HG02623 (cell line): ENCODE results near the gene FGF7.
"Not testable (repeated sequence)": the region's sequence is repeated elsewhere in the genome, so short reads cannot be mapped to it uniquely, and the experiment has no call there.

Experiments used
- ATAC-seq: cut with Tn5 transposase; IDR thresholded peaks from one replicate; pipeline ENCODE4 v1.9.1; 2021; ENCODE audit warnings: moderate library complexity; ENCODE audit not compliant: unreplicated experiment

The FGF7 gene

GRCh38 chr15:49423021-49423420 is at the start of gene FGF7:
Gene FGF7 (plus strand): TSS chr15:49423242. CDS start chr15:49424298, 1,056 bp downstream.
- ATAC-seq: no peak

GRCh38 chr15:49379996-49380395 is 43.0 kb upstream of the FGF7 start:
- ATAC-seq: no peak

GRCh38 chr15:49380912-49381311 is 42.1 kb upstream of the FGF7 start:
- no peak for ATAC-seq

GRCh38 chr15:49382394-49382793 is 40.6 kb upstream of the FGF7 start:
- no peak for ATAC-seq

- no peak for ATAC-seq
Measured at GRCh38 chr15:49383266-49383665, 39.8 kb upstream of the FGF7 start.

- ATAC-seq: no peak
Measured at GRCh38 chr15:49387471-49387870, 35.6 kb upstream of the FGF7 start.

- ATAC-seq: not testable (repeated sequence)
Measured at GRCh38 chr15:49402515-49403296, 20.3 kb upstream of the FGF7 start.

- no peak for ATAC-seq
Measured at GRCh38 chr15:49406352-49407118, 16.5 kb upstream of the FGF7 start.

- ATAC-seq: no peak
Measured at GRCh38 chr15:49410641-49411040, 12.4 kb upstream of the FGF7 start.

- no peak for ATAC-seq
Measured at GRCh38 chr15:49412797-49413196, 10.2 kb upstream of the FGF7 start.

- ATAC-seq: no peak
Measured at GRCh38 chr15:49415149-49415548, 7.9 kb upstream of the FGF7 start.

GRCh38 chr15:49415638-49416037 is 7.4 kb upstream of the FGF7 start:
- ATAC-seq: no peak

- ATAC-seq: no peak
Measured at GRCh38 chr15:49418811-49419210, 4.2 kb upstream of the FGF7 start.

- no peak for ATAC-seq
Measured at GRCh38 chr15:49421991-49422390, 1.1 kb upstream of the FGF7 start.

- no peak for ATAC-seq
Measured at GRCh38 chr15:49423901-49424550, 984 bp downstream of the FGF7 start.

- no peak for ATAC-seq
Measured at GRCh38 chr15:49424954-49425353, 1.9 kb downstream of the FGF7 start.

- ATAC-seq: no peak
Measured at GRCh38 chr15:49427372-49427771, 4.3 kb downstream of the FGF7 start.

- ATAC-seq: no peak
Measured at GRCh38 chr15:49428409-49429095, 5.5 kb downstream of the FGF7 start.

- no peak for ATAC-seq
Measured at GRCh38 chr15:49430046-49430445, 7.0 kb downstream of the FGF7 start.

GRCh38 chr15:49435174-49435573 is 12.1 kb downstream of the FGF7 start:
- ATAC-seq: no peak

GRCh38 chr15:49436751-49437150 is 13.7 kb downstream of the FGF7 start:
- ATAC-seq: no peak
